HFF-Myc (cell line): ENCODE results near the gene SYTL3.

Experiments used
- DNase-seq: peaks from one replicate; pipeline ENCODE4 v3.0.0-alpha.2; 2011; ENCODE audit warnings: low read depth; ENCODE audit errors: extremely low read depth
- H3K4me3 ChIP-seq: replicated peaks from 2 replicates; pipeline ENCODE4 v1.5.1; 2011; ENCODE audit warnings: low read depth, mild to moderate bottlenecking, control low read depth, low read length
- TF ChIP-seq, protein P1 (sequence below): IDR thresholded peaks from 2 replicates; pipeline ENCODE4 v1.5.1; 2012; ENCODE audit warnings: mild to moderate bottlenecking, low read depth, low read length, control low read depth; ENCODE audit errors: missing control alignments

Gene SYTL3

DNA sequence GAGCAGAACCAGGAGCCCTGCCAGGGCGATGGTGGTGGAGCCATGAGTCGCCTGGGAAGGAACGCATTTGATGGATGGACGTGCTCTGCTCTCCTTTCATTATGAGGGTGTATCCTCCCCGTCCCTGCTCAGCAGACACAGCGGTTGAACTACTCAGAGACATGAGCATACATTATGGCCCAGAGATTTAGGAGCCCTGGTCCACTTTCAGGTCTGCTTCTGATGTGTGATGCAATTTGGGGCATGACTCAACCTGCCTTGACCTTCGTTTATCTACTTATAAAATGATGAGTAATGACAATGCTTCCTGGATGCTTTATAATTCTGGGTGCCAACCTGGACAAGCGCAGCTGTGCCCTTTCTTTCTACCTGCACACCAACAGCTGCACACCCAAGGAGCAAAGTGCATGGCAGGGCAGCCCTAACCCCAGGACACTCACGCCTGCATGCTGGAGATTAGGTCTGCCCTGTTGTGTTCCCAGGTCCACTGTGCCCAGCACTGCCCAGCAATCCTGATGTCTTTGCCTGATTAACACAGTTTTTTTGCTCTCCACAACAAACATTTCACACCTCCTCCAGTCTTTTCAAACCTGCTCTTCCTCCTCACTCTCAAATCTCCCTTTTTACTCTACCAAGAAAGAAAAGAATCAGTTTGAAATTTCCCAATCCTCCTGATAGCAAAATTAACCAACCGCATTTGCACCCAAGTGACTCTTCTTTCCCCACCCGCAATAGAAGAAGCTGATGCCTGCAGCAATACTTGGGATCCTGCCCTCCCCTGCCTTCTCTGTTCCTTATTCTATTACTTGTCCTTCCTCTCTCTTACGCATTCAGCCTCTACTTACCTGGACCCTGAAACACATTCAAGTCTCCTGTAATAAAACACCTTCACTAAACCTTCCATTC is 88.1 kb downstream of the SYTL3 start:
- TF ChIP-seq, protein P1, sequence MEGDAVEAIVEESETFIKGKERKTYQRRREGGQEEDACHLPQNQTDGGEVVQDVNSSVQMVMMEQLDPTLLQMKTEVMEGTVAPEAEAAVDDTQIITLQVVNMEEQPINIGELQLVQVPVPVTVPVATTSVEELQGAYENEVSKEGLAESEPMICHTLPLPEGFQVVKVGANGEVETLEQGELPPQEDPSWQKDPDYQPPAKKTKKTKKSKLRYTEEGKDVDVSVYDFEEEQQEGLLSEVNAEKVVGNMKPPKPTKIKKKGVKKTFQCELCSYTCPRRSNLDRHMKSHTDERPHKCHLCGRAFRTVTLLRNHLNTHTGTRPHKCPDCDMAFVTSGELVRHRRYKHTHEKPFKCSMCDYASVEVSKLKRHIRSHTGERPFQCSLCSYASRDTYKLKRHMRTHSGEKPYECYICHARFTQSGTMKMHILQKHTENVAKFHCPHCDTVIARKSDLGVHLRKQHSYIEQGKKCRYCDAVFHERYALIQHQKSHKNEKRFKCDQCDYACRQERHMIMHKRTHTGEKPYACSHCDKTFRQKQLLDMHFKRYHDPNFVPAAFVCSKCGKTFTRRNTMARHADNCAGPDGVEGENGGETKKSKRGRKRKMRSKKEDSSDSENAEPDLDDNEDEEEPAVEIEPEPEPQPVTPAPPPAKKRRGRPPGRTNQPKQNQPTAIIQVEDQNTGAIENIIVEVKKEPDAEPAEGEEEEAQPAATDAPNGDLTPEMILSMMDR = no peak
- DNase-seq = no peak
- H3K4me3 ChIP-seq = no peak overlapping the region

DNA sequence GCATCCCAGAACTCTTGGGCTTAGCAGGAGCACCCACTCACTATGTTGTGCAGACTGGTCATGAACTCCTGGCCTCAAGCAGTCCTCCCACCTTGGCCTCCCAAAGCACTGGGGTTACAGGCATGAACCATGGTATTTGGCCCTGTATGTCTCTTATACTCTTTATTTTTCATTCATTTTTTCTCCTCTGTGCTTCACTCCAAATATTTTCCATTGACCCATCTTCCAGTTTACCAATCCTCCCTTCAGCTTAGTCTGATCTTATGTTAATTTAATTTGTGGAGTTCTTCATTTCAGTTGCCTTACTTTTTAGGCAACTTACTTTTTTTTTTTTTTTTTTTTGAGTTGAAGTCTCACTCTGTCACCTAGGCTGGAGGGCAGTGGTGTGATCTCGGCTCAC is 89.8 kb downstream of the SYTL3 start:
- DNase-seq = no peak
- TF ChIP-seq, protein P1 = no peak
- no peak overlapping the region for H3K4me3 ChIP-seq

DNA sequence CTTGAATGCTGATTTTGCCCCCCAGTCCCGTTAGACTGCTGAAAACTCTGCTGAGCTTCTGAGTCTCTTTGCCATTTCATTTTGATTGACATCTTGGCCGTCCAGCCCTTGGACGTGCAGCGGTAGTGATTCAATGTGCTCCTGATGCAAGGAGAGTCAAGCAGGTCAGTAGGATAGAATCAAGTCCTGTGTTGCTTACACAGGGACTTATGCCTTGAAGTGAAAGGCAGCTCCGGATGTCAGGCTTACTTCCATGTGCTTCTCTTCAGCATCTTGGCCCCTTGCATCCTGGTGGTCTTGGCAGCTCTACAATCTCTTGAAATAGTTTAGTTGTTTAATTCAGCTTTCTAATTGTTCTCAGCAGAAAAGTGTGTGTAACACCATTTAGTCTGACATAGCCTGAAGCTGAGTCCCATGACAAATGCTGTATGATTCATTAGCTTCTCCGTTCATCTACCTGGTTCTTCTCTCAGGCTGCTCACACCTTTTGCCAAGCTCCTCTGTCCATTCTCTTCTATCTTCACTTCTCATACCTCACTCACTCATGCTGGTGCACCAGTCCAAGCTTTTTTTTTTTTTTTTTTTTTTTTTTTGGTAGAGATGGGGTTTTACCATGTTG is 93.3 kb downstream of the SYTL3 start:
- no peak for DNase-seq
- TF ChIP-seq, protein P1 = no peak
- no peak overlapping the region for H3K4me3 ChIP-seq

GRCh38 chr6:158744986-158745430 is 95.2 kb downstream of the SYTL3 start:
- no peak for DNase-seq
- TF ChIP-seq, protein P1 = no peak
- no peak overlapping the region for H3K4me3 ChIP-seq

DNA sequence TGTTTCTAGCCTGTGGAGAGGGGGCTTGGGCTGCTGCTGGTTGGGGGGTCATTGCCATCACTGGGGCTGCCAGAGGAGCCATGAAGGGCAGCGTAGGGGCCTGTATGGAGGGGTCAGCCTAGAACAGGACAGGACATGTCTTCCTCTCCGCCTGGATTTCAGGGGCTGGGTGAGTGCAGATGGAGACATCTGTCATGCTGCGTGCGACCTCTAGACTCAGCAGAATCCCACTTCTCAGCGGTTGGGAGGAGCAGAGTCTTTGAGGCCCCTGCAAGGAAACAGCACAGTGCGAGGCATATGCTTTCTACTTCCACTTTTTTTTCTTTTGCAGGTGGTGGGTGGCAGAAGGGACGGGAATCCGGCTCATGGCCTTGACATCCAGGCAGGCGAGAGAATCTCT is 101.4 kb downstream of the SYTL3 start:
- DNase-seq = no peak
- no peak overlapping the region for H3K4me3 ChIP-seq
- TF ChIP-seq, protein P1 = no peak

DNA sequence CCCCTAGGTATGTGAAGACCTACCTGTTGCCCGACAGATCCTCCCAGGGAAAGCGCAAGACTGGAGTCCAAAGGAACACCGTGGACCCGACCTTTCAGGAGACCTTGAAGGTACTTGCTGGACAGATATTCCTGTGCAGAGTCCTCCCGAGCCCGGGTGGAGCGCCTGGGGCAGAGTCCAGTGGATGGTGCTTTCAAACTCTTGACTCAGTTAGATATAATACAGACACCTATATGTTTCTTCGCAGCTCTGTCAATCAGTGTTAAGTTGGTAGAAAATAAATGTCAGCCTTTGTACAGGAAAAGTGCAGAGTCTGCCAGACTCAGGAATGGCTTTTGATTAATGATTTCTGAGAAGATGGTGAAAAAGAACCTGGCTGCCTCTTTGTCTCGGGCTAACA is 102.1 kb downstream of the SYTL3 start:
- no peak overlapping the region for H3K4me3 ChIP-seq
- DNase-seq = no peak
- TF ChIP-seq, protein P1 = no peak
